DMS53 treated with DMSO at 0.1 percent for 48 hours (cell line): ENCODE results near the gene NBPF3.
"Not testable (repeated sequence)": the region's sequence is repeated elsewhere in the genome, so short reads cannot be mapped to it uniquely, and the experiment has no call there.

Source experiments
- DNase-seq: peaks from one replicate; lab custom pipeline; 2025; ENCODE audit not compliant: unreplicated experiment; lab: John Stamatoyannopoulos, UW

NBPF3 gene

GRCh38 chr1:21437341-21437640 is 2.6 kb upstream of the NBPF3 start:
- peak; percentile 36 for DNase-seq

DNA sequence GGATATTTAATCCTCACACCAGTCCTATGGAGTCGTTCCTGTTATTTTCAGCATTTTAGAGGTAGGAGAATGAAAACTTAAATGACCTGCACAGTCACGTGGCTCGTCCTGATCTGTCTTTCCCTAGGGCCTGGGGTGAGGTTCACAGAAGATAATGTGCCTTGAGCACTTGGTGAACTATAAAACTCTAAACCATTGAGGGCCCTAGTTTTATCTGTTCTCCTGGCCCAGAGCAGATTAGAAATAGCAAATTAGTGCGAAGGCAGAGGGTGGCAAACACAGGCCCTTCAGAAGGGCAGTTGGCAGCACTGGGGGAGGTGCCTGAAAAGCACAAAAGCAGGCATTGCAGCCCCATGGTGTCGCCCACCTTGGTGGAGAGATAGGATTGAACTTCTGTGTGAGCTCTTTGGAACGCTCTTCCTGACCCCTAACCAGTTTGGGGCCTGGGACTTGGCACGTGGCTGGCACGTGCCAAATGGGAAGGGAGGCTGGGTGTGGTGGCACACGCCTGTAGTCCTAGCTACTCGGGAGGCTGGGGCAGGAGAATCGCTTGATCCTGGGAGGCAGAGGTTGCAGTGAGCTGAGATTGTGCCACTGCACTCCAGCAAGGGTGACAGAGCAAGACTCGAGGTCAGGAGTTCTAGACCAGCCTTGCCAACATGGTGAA is 1.2 kb upstream of the NBPF3 start:
- DNase-seq = not testable (repeated sequence)

- no peak for DNase-seq
Observed at GRCh38 chr1:21439345-21439720, 604 bp upstream of the NBPF3 start.

DNA sequence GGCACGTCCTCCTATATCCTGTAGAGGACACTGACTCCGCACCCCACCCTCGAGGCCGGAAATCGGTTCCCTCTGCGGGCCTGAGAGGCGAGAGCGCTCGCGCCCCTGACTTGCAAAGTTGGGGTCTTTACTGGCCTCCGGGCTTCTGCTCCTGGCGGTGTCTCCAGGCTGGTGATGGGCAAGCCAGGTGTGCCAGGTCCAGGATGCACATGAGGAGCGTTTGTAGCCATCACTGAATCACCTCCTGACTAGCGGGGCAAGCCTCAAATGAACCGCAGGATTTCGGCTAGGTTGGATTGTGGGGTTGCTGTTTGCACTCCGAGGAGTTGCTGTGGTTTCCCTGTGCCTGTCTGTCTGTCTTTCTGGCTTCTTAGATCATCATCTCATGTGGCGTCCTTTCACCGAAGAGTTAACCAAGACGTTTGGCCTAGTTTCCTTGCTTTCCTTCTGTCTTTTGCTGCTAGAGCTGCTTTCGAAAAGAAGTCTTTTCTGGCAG is 741 bp downstream of the NBPF3 start:
- DNase-seq = not testable (repeated sequence)

DNA sequence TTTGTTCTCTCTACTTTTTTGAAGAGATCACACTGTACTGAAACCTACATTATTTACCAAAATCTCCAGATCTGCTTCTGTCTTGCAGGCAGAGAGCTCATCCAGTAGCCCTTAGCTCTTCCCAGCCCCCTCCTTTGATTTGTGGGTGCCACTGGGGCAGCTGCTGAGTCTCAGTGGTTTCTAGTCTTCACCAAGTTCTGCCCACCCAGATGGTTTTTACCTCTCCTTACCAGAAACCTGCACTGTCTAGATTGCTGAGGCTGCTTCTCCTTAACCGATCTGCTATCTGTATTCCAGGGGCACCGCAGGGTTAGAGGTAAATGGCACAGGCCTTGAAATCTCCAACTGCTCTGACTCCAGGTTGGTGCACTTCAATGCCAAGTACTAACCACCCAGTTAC is 6.7 kb downstream of the NBPF3 start:
- not testable (repeated sequence) for DNase-seq

DNA sequence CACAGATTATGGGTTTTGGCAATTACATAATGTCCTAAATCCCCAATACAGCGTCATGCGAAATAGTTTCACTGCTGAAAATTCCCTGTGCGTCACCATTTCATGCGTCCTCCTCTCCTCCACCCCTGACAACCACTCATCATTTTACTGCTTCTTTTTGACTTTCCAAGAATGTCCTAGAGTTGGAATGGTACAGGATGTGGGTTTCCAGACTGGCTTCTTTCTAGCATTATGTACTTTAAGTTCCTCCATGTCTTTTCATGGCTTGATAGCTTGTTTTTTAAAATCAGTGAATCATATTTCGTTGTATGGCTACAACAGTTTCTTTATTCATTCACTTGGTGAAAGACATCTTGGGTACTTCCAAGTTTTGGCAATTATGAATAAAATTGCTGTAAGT is 7.4 kb downstream of the NBPF3 start:
- no peak for DNase-seq

DNA sequence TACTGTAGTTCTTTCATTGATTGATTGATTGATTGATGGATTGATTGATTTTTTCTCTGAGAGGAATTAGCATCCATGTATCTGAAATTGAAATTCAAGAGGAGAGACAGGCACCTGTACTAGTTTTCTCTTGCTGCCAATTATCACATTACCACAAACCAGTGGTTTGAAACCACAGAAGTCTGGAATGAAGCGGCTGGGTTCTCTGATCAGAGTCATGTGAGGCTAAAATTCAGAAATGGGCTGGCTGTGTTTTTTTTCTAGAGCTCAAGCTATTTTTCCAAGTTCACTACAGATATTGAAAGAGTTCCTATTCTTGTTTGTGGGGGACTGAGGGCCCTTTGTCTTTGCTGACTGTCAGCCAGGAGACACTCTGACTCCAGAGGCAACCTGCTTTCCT is 10.0 kb downstream of the NBPF3 start:
- DNase-seq = no peak

DNA sequence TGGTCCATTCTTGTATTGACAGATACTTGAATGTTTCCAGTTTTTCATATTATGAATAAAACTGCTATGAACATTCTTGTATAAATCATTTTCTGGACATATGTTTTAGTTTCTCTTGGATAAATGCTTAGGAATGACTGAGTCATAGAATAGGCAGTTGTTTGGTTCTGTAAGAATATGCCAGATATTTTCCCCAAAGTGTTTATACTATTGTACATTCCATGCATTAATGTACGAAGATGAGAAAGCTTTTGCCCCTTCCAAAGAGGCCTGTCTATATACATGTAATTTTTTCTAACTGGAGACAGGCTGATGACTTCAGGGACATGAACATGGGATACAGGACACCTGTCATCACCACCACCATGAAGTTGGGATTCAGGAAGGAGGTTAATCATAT is 11.3 kb downstream of the NBPF3 start:
- DNase-seq = no peak

GRCh38 chr1:21451981-21452411 is 12.1 kb downstream of the NBPF3 start:
- no peak for DNase-seq

GRCh38 chr1:21453964-21454614 is 14.2 kb downstream of the NBPF3 start:
- DNase-seq = peak; percentile 23

DNA sequence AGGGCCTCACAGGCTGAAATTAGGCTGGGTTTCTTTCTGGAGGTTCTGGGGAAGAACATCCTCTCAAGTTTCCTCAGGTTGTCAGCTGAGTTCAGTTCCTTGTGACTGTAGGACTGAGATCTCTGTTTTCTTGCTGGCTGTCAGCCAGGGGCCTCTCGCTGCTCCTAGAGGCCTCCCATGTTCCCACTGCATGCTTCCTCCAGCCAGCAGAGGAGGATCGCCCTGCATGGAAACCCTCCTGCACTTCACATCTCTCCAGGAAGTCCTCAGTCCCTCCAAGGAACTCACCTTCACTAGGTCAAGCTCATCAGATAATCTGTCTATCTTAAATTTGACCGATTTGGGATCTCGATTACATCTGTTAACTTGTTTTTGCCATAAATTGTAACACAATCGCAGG is 15.0 kb downstream of the NBPF3 start:
- not testable (repeated sequence) for DNase-seq

GRCh38 chr1:21457654-21458053 is 17.7 kb downstream of the NBPF3 start:
- DNase-seq = no peak

GRCh38 chr1:21465127-21465526 is 25.2 kb downstream of the NBPF3 start:
- DNase-seq = not testable (repeated sequence)

- not testable (repeated sequence) for DNase-seq
Observed at GRCh38 chr1:21467946-21468345, 28.0 kb downstream of the NBPF3 start.

GRCh38 chr1:21468599-21468998 is 28.7 kb downstream of the NBPF3 start:
- no peak for DNase-seq

GRCh38 chr1:21469581-21469980 is 29.6 kb downstream of the NBPF3 start:
- DNase-seq = no peak

GRCh38 chr1:21472861-21473260 is 32.9 kb downstream of the NBPF3 start:
- DNase-seq = no peak

DNA sequence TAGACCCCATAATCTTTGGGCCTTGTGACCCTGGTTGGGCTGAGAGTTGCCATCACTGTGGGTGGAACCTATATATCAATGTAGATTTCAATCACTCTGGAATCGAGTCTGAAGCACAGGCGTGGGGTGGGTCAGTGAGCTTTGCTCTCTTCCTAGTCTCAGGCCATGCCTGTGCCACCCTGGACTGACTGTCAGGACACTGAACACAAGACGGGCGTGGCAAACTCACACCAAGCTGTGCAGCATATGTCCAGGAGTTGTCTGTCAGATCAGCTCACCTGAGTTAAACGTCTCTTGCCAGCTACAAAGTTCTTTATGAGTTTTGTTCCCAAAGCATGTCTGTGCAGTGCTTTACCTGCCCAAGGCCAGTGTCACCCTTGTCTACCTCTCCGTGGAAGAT is 38.4 kb downstream of the NBPF3 start:
- no peak for DNase-seq

GRCh38 chr1:21483881-21484280 is 43.9 kb downstream of the NBPF3 start:
- not testable (repeated sequence) for DNase-seq

DNA sequence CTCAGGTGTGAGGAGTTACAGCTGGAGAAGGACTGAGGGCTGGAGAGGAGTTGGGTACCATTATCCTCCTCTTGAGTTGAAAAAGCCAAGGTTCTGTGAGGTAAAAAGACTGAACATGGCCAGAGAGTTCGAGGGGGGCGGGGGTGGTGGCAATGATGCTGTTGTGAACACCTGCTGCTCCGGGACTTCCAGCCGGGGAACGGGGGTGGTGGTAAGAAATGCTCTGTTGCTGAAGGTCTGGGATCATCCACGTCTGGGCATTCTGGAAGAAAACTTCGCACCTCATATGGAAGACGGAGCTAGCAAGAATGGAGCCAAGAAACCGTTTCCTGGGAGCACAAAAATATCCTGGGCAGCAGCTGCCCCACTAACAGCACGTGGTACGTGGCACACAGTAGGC is 49.2 kb downstream of the NBPF3 start:
- no peak for DNase-seq

GRCh38 chr1:21490774-21491487 is 51.0 kb downstream of the NBPF3 start:
- DNase-seq = peak; percentile 7
